Activated CD8-positive, alpha-beta memory T cell treated with anti-CD3 and anti-CD28 coated beads, Interleukin-2, amount 50 U/mL, for 24 hours (primary cell): ENCODE measurements around the gene TSGA10IP.

Experiments used
- DNase-seq: peaks from one replicate; pipeline ENCODE4 v3.0.0-alpha.2; 2020; ENCODE audit errors: extremely low read depth

TSGA10IP gene

DNA sequence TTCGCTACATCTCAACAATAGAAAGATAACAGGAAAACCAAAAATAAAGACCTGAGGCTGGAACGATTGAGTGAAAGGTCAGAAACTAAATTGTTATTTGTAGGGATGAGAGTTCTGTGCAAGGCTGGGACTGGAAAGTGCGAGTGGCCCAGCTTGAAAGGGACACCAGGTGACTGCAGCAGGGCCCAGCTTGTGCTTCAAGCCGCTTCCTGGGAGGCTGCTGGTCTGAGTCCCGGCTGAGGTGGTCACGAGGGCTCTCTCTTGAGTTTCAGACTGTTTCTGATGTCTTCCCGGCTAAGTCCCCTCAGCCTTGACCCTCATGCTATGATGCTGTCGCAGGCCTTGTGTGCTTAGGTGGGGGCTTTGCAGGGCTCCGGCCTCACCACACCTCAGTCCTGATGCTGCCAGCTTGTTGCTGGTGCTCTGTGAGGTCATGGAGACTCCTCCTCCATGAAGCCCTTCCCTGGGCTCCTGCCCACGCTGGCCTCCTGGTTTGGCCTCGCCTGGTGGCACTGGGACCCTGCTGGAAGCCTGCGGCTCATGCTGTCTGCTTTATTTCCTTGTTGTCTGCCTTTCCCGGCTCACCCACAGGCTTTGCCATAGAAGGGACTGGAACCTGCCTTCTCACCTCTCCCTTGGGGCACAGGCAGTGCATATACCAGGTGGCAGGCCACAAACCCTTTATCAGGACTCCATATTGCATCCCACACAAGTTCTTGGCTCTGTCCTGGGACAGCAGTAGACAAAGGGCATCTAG lies 61.0 kb downstream of the TSGA10IP start:
- DNase-seq = no peak

DNA sequence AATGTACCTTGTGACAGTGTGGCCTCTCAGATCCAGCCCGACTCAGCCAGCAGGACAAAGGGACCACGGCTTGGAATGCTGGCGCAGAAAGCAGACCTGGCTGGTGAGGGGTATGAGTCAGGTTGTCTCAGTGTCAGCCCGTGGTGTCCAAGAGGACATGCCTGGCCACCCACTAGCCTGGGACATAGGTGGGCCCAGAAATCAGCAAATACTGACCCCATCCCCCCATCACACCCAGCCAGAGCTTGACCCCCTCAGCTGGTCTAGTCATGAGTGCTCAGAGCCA lies 61.6 kb downstream of the TSGA10IP start:
- no peak for DNase-seq

DNA sequence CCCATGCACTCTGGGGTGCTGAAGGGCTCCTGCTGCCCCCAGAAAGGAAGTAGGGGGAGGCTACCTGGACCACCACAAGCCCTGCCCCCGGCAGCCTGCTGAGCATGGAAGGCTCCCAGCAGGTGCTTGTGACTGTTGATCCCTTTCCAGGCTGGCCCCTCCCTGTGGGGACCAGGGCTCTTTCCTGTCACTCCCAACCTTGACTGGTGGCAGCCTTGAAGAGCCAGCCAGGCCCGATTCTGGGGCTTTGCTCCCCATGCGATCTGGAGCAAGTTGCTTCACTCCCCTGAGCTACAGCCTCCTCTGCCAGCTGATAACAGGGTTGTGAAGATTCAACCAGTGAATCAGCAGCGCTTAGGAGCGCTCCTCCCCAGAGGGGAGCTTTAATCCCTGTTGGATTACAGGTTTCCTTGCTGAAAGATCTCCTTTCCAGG lies 61.9 kb downstream of the TSGA10IP start:
- no peak for DNase-seq

DNA sequence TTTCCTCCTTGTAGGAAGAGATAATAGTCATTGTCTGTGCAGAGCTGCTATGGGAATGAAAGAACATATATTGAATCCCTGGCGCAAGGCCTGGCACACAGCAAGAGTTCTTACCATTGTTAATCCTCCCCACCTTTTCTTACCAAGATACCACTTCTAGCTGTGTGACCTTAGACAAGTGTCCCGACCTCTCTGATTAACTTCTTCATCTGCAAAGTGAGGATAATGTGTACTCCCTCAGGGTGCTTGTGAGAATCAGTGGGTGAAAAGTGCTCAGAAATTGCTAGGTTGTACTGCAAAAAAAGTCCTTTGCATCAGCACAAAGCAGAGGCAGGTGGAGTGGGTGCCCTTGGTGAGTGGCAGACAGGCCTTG lies 62.8 kb downstream of the TSGA10IP start:
- no peak for DNase-seq

DNA sequence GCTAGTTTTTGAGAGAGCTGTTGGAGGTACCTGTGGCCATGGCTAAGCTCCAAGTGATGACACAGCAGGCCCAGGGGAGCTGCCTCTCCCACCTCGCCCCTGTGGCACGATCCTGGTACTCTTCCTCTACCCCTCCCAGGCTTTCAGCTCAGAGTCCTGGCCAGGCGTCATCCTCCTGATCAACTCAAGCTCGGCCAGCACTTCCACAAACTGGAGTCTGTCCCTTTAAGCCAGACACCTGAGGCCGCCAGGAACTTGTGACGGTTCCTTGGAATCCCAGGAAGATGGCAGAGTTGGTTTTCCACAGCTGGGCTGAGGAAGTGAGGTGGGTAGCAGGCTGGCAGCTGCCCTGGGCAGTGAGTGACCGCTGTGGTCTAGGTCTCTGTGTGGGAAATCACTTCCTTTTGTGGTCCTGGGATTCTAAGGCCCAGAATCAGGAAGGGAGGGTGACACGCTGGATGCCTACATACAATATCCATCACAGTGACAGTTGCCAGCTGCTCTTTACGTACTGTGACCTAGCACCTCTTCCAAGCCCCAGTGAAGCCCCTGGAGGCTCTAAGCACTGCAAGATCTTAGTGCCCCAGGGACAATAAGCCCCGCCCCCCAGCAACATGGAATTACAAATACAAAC lies 63.3 kb downstream of the TSGA10IP start:
- DNase-seq = no peak
